DOHH2 (cell line): ENCODE measurements around the gene TBXA2R.

ENCODE experiments used
- CTCF ChIP-seq: fragments of 200-600 bp; sonication (generic); IDR thresholded peaks from one replicate; pipeline ENCODE4 v1.5.1; 2014; ENCODE audit warnings: antibody characterized with exemption, mild to moderate bottlenecking, low read depth, low read length; ENCODE audit not compliant: poor library complexity, severe bottlenecking
- EZH2phosphoT487 ChIP-seq: fragments of 200-600 bp; sonication (generic); IDR thresholded peaks from 2 replicates; pipeline ENCODE4 v1.6.1; 2017; ENCODE audit warnings: borderline replicate concordance, mild to moderate bottlenecking, antibody characterized with exemption, low read length, moderate library complexity, mixed read lengths

- TF ChIP-seq CTCF (no peak), EZH2phosphoT487 (no peak)
Observed at GRCh38 chr19:3573162-3573857, 33.4 kb downstream of the TBXA2R start.
